HepG2 (cell line): Measurements from ENCODE around the gene LSM14B. TPM values are rescaled to one million over a fixed set of nuclear protein-coding genes. Genes with fewer than 3 reads are reported as not detected.
A peak's percentile ranks its signal among the peaks of the same experiment; 100 is the strongest.

Experiments
- ARID2 ChIP-seq: sonication (generic); formaldehyde crosslinking; IDR thresholded peaks from 2 replicates; pipeline ENCODE4 v1.8.1; 2022; ENCODE audit warnings: mild to moderate bottlenecking, missing genetic modification reagents, borderline replicate concordance
- ESRRA ChIP-seq: sonication (generic); formaldehyde crosslinking; IDR thresholded peaks from 2 replicates; pipeline ENCODE4 v1.5.1; 2020; ENCODE audit warnings: mild to moderate bottlenecking, low read depth, missing genetic modification reagents
- HMG20A ChIP-seq: IDR thresholded peaks from 2 replicates; pipeline ENCODE4 v1.6.1; 2016; ENCODE audit warnings: borderline replicate concordance
- KAT8 ChIP-seq: IDR thresholded peaks from 2 replicates; pipeline ENCODE4 v1.6.1; 2016; ENCODE audit warnings: missing genetic modification reagents, missing compliant biosample characterization
- MAFF ChIP-seq: IDR thresholded peaks from 2 replicates; pipeline ENCODE4 v1.6.1; 2011; ENCODE audit warnings: low read depth, low read length, improper control_type of control experiment
- NCOA1 ChIP-seq: sonication (generic); formaldehyde crosslinking; IDR thresholded peaks from 2 replicates; pipeline ENCODE4 v1.9.0; 2021; ENCODE audit warnings: missing genetic modification reagents
- NFKBIZ ChIP-seq: IDR thresholded peaks from 2 replicates; pipeline ENCODE4 v1.6.1; 2018; ENCODE audit warnings: missing genetic modification reagents, missing compliant biosample characterization
- POLR2AphosphoS5 ChIP-seq: IDR thresholded peaks from 2 replicates; pipeline ENCODE4 v1.6.1; 2012; ENCODE audit warnings: low read depth, low read length
- POLR2G ChIP-seq: fragments of 200-400 bp; formaldehyde crosslinking; IDR thresholded peaks from 2 replicates; pipeline ENCODE4 v1.6.1; 2018; ENCODE audit warnings: mild to moderate bottlenecking, low read depth, low read length, moderate library complexity
- SMARCC2 ChIP-seq: fragments of 450-650 bp; IDR thresholded peaks from 2 replicates; pipeline ENCODE4 v1.6.1; 2017; ENCODE audit warnings: antibody characterized with exemption, mild to moderate bottlenecking
- STAG1 ChIP-seq: sonication (generic); formaldehyde crosslinking; IDR thresholded peaks from 2 replicates; pipeline ENCODE4 v1.4.0; 2020; ENCODE audit warnings: missing genetic modification reagents
- ZNF331 ChIP-seq: sonication (generic); formaldehyde crosslinking; IDR thresholded peaks from 2 replicates; pipeline ENCODE4 v1.4.0; 2020; ENCODE audit warnings: missing genetic modification reagents
- ZNF337 ChIP-seq: sonication (generic); formaldehyde crosslinking; IDR thresholded peaks from 2 replicates; pipeline ENCODE4 v1.5.1; 2020; ENCODE audit warnings: missing genetic modification reagents, low read depth, mild to moderate bottlenecking, borderline replicate concordance
- ZNF850 ChIP-seq: sonication (generic); formaldehyde crosslinking; conservative IDR thresholded peaks from 2 replicates; pipeline ENCODE4 v1.9.0; 2021; ENCODE audit warnings: mild to moderate bottlenecking, missing genetic modification reagents
- ZSCAN29 ChIP-seq: sonication (generic); formaldehyde crosslinking; conservative IDR thresholded peaks from 2 replicates; pipeline ENCODE4 v1.4.0; 2020; ENCODE audit warnings: mild to moderate bottlenecking, missing genetic modification reagents
- polyA plus RNA-seq, 8 experiments: library from polyadenylated mRNA; depleted of rRNA in 3 of 8; stranded (reverse) in 7 of 8; unstranded in 1 of 8; fragments of >200 nt; fragmentation: Illumina TruSeq in 4 of 8; extraction: Trizol in 4 of 8; gene quantifications; 2 replicates each; pipeline versions ENCODE4 v1.2.1 to v1.2.3, GENCODE V29; 2011 to 2016; ENCODE audit warnings: low read depth in 4 of 8, missing spikeins in 1 of 8, mixed read lengths in 1 of 8; ENCODE audit not compliant: insufficient read depth in 1 of 8
- total RNA-seq, 5 experiments: library from RNA; depleted of rRNA; stranded (reverse); fragments of >200 nt; fragmentation: Illumina TruSeq; extraction: Trizol; gene quantifications; 2 replicates each; pipeline ENCODE4 v1.2.3, GENCODE V29; 2016; ENCODE audit warnings: low read depth in 1 of 5
- TF ChIP-seq, protein P1 (sequence below): sonication (generic); formaldehyde crosslinking; IDR thresholded peaks from 2 replicates; pipeline ENCODE4 v1.8.1; 2023; ENCODE audit warnings: missing genetic modification reagents, mild to moderate bottlenecking, borderline replicate concordance
- TF ChIP-seq, protein P2 (sequence below): sonication (generic); formaldehyde crosslinking; conservative IDR thresholded peaks from 2 replicates; pipeline ENCODE4 v1.5.0; 2020; ENCODE audit warnings: missing genetic modification reagents
- TF ChIP-seq, protein P3 (sequence below): IDR thresholded peaks from 2 replicates; pipeline ENCODE4 v1.6.1; 2012; ENCODE audit warnings: inconsistent platforms
- TF ChIP-seq, protein P4 (sequence below): sonication (generic); formaldehyde crosslinking; IDR thresholded peaks from 2 replicates; pipeline ENCODE4 v1.4.0; 2020; ENCODE audit warnings: mild to moderate bottlenecking, missing genetic modification reagents
- TF ChIP-seq, protein P5 (sequence below): IDR thresholded peaks from 2 replicates; pipeline ENCODE4 v1.6.1; 2016; ENCODE audit warnings: low read depth, borderline replicate concordance

The LSM14B gene
- total and polyA plus RNA-seq, 2 of the 13 experiments (the other 11 are each of a cell fraction or from before 2014, with no cell fraction given), result 43.3 to 79.2 TPM

DNA sequence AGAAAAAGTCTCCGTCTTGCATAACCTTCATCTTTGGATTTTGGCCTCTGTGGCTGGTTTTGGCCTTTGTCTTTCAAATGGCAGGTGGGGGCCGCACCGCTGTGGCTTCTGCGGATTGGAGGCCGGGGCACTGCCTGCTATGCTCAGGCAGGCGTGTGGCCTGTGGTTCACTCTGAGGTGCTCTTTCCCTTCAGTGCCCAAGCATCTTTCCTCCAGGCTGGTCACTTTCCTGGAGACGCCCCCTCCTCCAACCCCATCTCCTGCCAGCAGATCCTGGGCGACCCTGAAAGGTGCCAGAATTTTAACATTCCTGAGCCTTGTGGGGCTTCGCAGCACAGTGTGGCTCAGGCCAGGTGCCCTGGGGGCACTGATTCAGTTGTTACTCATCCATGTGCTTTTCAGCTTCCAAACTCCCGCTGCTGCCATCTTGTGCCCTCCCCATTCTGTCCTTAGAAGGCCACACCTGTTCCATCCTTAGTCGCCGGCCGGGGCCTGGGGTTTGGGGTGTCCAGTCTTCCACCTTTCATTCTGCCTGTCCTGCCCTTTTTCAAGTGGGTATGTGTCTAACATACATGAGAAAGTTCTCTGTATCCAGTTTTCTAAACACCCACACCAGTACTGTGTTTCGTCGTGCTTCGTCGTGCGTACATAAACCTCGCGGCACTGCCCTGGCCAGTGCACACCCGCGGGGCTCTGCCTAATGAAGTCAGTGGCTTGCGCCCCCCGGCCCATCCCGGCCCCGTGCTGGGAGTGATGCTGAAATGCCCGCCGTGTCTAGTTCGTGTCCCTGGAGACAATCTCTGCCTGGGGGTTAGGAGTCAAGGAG is 33.4 kb downstream of the LSM14B start (continued):
- TF ChIP-seq ARID2 (CRISPR knock-in tag) (no peak), SMARCC2 (no peak), ZNF337 (CRISPR knock-in tag) (no peak), KAT8 (CRISPR knock-in tag) (no peak), ZNF331 (CRISPR knock-in tag) (peak; percentile 48; the same call in 1 of the 2 replicates), MAFF (no peak), POLR2AphosphoS5 (no peak), ZSCAN29 (CRISPR knock-in tag) (0 out of 2 replicates have a peak, but pooled peaks have one; percentile 24), ESRRA (peak; percentile 93; the same call in 1 of the 2 replicates), NFKBIZ (CRISPR knock-in tag) (no peak), HMG20A (CRISPR knock-in tag) (no peak), POLR2G (no peak), NCOA1 (CRISPR knock-in tag) (no peak), STAG1 (no peak), ZNF850 (CRISPR knock-in tag) (no peak)
- TF ChIP-seq, protein P1, sequence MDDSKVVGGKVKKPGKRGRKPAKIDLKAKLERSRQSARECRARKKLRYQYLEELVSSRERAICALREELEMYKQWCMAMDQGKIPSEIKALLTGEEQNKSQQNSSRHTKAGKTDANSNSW (CRISPR knock-in tag), result no peak
- TF ChIP-seq, protein P2, sequence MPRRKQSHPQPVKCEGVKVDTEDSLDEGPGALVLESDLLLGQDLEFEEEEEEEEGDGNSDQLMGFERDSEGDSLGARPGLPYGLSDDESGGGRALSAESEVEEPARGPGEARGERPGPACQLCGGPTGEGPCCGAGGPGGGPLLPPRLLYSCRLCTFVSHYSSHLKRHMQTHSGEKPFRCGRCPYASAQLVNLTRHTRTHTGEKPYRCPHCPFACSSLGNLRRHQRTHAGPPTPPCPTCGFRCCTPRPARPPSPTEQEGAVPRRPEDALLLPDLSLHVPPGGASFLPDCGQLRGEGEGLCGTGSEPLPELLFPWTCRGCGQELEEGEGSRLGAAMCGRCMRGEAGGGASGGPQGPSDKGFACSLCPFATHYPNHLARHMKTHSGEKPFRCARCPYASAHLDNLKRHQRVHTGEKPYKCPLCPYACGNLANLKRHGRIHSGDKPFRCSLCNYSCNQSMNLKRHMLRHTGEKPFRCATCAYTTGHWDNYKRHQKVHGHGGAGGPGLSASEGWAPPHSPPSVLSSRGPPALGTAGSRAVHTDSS (CRISPR knock-in tag), result no peak
- TF ChIP-seq, protein P3, sequence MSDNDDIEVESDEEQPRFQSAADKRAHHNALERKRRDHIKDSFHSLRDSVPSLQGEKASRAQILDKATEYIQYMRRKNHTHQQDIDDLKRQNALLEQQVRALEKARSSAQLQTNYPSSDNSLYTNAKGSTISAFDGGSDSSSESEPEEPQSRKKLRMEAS, result peak; percentile 59
- TF ChIP-seq, protein P4, sequence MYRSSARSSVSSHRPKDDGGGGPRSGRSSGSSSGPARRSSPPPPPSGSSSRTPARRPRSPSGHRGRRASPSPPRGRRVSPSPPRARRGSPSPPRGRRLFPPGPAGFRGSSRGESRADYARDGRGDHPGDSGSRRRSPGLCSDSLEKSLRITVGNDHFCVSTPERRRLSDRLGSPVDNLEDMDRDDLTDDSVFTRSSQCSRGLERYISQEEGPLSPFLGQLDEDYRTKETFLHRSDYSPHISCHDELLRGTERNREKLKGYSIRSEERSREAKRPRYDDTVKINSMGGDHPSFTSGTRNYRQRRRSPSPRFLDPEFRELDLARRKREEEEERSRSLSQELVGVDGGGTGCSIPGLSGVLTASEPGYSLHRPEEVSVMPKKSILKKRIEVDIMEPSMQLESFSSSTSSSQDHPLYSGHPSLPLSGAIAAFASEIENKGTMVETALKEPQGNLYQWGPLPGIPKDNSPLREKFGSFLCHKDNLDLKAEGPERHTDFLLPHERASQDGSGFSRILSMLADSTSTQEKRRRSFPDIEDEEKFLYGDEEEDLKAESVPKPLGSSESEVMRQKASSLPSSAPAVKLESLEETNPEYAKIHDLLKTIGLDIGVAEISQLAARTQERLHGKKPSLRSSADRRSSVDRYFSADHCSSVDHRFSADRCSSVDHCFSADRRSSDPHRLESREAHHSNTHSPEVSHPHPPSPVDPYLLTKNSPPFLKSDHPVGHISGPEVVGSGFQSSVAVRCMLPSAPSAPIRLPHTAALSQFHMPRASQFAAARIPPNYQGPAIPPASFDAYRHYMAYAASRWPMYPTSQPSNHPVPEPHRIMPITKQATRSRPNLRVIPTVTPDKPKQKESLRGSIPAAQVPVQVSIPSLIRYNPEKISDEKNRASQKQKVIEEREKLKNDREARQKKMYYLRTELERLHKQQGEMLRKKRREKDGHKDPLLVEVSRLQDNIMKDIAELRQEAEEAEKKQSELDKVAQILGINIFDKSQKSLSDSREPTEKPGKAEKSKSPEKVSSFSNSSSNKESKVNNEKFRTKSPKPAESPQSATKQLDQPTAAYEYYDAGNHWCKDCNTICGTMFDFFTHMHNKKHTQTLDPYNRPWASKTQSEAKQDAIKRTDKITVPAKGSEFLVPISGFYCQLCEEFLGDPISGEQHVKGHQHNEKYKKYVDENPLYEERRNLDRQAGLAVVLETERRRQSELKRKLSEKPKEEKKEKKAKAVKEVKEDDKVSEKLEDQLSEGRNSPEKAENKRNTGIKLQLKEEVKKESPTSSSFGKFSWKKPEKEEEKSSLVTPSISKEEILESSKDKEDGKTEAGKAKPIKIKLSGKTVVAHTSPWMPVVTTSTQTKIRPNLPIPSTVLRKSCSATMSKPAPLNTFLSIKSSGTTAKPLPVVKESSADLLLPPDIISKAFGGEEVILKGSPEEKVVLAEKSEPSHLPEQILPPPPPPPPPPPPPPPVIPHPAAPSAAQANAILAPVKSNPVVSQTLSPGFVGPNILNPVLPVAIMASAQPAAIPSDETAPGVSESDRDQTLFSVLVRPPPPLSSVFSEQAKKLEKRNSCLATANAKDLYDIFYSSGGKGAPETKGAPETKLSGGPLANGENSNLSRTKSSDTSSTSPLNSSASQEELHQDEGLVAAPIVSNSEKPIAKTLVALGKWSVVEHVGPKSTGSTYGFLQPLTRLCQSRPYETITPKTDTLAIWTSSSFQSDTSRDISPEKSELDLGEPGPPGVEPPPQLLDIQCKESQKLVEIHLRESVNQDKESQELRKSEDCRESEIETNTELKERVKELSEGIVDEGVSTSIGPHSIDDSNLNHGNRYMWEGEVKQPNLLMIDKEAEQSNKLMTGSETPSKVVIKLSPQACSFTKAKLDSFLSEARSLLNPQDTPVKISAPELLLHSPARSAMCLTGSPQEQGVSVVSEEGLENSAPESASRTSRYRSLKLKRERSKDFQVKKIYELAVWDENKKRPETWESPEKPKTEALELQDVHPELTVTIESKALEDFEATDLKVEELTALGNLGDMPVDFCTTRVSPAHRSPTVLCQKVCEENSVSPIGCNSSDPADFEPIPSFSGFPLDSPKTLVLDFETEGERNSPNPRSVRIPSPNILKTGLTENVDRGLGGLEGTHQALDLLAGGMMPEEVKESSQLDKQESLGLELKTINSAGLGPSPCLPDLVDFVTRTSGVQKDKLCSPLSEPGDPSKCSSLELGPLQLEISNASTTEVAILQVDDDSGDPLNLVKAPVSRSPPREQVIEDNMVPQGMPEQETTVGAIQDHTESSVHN (CRISPR knock-in tag), result no peak
- TF ChIP-seq, protein P5, sequence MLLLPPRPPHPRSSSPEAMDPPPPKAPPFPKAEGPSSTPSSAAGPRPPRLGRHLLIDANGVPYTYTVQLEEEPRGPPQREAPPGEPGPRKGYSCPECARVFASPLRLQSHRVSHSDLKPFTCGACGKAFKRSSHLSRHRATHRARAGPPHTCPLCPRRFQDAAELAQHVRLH, result no peak
